Muscle of arm (tissue), 12 donors: ENCODE results near the gene ZMYND19. TPM values are rescaled to one million over a fixed set of nuclear protein-coding genes. Genes with fewer than 3 reads are reported as not detected.
"Not testable (repeated sequence)": the region's sequence is repeated elsewhere in the genome, so short reads cannot be mapped to it uniquely, and the experiment has no call there.

ENCODE experiments used
- DNase-seq: peaks from one replicate; pipeline ENCODE4 v3.0.0-alpha.2; 2013
- polyA plus RNA-seq, 12 donors: library from polyadenylated mRNA; unstranded; fragments of 120-200 nt; gene quantifications; one replicate each; pipeline ENCODE4 v1.2.1, GENCODE V29; 2013; ENCODE audit not compliant: insufficient read length in 12 of 12

Gene ZMYND19
- polyA plus RNA-seq, 12 donors: 13.0 to 23.9 (median 17.6) TPM; not detected in 1

DNA sequence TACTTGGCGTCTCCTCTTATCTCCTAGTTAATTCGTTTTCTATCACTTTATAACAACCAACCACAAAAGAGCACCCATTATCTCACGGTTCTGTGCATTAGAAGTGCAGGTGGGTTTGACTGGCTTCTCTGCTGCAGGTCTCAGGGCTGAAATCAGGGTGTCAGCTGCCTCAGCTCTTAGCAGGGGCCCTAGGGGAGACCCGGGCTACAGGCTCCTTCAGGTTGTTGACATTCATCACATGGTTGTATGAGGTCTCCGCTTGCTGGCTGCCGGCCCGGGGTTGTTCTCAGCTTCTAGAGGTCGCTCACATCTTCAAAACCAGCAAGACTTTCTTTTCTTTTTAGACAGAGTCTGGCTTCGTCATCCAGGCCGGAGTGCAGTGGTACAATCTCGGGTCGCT is 2.9 kb upstream of the ZMYND19 start:
- no peak for DNase-seq

DNA sequence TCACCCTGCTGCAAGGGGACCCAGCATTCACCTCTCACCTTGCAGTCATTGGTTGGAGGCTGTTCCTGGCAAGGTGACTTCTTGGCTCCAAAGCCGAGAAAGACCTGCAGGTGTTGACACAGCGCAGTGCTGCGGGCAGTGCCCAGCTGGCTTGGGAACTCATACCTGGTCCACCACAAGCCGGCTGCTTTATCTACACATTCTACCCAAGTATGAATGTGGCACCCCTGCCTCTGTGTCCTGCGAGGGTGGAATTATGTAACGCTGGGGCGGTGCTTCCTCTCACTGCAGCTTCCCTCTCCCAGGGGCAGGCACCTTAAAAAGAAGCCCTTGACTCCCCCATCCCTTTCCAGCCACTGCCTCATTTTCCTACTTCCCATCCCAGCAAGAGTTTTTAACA is 2.5 kb upstream of the ZMYND19 start:
- DNase-seq: no peak

DNA sequence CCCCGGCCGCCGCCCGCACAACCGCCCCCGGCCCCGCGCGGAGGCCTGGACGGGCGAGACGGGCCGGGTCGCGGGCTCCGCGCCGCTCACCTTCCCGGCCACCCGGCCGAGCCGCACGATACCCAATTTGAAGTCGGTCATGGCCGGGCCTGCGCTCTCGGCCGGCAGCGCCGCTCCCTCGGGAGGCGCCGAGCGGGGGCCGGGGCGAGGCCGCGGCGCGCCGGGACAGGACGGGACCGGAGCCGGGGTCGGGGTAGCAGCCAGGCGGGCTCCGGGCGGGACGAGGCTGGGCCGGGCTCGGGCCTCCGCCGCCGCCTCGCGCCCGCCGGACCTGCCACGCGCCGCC is 216 bp downstream of the ZMYND19 start:
- DNase-seq: no peak

DNA sequence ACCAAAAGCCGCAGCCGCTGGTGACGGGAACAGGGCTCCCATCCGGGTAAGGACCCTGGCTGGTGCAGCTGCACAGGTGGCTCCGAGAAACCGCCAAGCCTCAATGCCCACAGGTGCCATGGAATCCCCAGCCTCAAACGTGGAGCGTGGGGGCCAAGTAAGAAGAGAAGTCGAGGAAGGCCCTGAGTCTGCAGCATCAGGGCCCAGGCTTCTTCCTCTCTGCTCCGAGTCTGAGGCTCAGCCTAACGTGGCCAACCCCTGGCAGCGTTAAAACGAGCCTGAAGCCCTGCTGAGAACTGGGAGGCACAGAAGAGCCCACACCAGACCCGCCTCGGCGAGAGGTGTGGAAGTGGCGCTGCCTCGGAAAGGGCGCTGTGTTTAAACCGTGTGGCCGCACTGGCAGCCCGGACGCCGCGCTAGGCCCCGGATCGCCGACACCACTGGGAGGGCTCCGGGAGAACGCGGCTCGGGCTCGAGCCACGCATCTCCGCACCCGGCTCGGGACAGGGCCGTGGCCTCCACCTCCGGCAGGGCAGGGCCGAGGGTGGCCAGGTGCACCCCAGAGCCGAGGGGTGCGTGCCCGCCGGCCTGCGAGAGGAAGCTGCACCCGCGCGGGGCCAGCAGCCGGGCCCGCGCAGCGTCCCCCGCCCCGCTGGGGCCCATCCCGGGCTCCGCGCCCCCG is 730 bp downstream of the ZMYND19 start:
- no peak for DNase-seq

DNA sequence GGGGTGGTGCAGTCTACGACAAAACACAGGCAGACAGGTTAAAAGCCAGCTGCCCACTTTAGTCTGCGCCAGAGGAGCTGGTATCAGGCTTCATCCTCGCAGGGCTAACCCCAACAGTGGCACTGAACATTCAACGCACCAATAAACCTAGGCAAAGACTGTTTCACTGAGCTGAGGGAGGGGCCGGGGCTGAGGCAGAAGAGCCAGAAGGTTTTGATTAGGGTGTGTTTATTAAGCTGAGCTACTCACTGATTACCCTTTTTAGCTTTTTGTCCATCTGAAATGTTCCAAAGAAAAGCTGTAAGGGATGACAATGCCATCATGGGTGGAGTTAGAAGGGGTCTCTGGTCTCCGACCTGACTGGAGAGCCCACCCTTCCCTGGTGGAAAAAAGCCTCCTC is 1.4 kb downstream of the ZMYND19 start:
- DNase-seq: no peak

DNA sequence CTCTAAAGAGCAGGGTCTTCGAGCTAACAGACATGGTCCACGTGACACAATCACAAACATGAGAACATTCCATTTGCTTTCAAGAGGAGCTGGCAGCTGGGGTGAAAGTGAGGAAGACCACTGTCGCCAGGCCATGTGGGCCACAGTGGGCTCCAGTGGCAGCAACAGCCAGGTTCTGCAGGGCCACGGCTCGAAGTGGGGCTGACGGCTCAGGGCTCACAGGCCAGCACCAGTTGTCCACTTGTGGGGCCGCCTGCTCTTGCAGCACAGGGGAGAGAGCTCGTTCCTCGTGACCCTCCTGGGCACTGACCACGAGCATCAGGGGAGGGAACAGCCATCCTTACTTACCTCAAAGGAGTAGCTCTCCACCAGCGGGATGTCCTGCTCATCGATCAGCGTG is 2.0 kb downstream of the ZMYND19 start:
- no peak for DNase-seq

DNA sequence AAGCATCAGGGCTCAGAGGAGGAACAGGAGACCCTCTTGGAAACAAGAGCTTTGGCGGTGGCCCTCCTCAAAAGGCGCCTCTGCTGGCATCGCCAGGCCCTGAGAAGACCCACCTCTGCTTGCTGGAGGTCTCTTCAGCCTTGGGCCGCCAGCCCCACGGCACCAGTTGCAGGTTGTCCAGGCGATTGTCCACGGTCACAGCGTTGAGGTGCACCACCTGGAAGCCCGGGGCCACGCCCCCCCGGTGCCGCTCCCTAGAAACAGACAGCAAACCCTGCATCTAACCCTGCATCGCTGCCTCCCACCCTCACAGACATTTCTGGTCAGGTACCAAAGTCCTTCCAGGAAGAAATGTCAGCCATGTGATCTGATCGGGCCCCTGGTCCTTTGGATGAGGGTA is 3.5 kb downstream of the ZMYND19 start:
- no peak for DNase-seq

DNA sequence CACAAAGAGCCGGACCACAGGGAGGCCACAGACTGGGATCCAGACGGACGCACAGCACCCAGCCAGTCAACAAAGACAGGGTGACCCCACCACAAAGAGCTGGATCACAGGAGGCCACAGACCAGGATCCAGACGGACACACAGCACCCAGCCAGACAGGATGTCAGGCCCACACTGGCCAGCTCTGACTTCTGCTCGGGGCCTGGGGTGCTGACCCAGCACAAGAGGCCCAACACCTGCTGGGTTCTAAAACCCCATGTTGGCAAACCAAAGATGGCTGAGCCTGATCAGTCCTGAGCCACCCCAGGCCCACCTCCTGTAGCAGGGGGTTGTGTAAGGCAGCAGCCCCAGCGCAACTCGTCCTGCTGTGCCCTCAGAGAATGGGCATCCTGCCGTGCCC is 6.4 kb downstream of the ZMYND19 start:
- DNase-seq: no peak

DNA sequence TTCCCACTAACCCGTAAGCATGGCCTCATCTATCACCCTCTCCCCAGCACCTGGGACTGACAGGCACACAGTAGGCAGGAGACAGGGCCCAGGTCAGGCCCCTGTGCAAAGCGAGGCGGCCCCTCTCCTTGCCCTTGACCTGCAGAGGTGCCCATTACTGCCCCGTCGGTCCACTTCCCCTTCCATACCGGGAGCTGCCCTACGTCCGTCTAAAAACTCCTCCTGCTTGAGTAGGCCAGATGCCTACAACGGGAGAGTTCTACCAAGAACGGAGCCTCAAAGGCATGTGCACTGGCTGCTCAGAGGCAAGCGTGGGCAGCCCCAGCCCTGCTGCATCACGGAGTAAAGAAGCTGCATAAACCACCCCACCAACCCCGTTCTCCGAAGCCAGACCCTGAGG is 7.0 kb downstream of the ZMYND19 start:
- no peak for DNase-seq

DNA sequence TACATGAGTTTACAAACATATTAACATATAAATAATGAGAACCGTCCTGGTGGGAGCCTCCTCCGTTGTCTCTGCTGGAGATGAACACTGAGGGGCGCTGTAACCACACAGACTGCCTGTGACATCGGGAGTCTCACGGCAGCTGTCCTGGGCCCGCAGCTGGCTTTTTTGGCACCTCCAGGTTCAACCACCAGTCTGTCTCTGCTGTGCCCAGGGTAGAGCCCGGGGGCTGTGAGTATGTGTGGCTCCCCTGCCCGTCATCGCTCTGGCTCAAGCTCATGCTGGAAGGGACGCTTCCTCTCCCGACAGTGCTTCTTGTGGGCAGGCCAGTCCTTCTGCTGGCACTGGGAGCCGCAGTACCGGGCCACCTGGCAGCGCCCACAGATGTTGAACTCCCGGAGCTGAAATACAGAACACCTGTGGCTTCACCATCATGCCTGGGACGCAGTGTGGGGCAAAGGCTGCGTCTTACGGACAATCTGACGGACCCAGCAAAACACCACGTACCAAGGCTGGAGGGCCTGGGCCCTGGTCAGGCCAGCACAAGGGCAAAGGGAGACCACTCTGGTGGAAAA is 7.9 kb downstream of the ZMYND19 start:
- DNase-seq: no peak

DNA sequence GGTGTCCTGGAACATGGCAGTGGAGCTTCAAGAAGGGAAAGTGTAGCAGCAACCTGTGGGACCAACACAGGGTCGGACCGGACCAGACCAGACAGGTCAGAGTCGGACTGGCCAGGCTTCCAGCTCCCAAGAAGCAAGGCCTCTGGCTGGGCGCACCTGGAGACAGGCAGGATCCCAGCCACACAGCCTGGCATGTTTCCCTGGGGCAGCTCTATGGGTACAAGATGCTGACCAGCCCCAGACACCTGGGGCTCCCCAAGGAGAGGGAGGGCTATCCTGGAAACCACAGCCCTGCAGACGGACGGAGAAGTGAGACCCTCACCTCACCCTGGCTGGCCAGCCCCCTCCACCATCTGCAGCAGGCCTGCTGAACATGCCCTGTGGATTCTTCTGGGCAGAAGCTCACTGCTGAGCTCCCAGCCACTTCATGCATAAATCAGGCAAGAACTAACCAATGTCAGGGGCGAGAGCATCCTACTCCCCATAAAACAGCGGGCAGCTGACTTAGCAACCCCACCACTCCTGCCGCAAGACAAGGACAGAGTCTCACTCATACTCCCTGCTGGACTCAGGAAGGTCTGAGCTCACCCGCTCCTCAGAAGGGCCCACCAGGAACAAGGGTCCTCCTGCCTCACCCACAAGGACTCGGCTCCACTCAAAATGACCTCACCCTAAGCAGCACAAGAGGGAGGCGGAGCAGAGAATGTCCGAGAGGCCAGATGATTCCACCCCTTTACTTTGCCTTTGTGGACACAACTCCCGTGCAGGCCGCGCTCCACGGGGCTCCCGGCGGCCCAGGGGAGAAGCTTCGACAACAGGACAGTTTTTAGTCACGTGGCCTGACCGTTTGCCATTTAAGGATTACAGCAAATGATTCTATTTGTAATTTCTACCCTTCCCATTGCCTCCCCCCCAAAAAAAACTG is 8.7 kb downstream of the ZMYND19 start:
- DNase-seq: no peak

DNA sequence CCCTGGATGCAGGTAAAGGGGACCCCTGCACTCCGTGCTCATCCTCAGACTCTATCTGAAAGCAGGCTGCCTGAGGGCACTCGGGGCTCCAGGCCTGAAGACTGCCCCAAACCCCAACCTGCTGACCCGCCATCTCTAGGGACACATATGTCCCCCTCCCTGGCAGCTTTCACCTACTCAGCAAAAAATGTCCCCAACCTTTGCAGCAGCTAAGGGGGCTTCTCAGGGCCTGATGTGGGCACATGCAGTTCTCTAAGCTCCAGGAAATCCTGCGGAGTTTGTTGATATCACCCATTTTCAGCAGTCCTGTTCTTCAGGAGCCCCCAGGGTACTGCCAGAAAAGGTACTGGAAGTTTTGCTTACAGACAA is 9.4 kb downstream of the ZMYND19 start:
- DNase-seq: no peak

DNA sequence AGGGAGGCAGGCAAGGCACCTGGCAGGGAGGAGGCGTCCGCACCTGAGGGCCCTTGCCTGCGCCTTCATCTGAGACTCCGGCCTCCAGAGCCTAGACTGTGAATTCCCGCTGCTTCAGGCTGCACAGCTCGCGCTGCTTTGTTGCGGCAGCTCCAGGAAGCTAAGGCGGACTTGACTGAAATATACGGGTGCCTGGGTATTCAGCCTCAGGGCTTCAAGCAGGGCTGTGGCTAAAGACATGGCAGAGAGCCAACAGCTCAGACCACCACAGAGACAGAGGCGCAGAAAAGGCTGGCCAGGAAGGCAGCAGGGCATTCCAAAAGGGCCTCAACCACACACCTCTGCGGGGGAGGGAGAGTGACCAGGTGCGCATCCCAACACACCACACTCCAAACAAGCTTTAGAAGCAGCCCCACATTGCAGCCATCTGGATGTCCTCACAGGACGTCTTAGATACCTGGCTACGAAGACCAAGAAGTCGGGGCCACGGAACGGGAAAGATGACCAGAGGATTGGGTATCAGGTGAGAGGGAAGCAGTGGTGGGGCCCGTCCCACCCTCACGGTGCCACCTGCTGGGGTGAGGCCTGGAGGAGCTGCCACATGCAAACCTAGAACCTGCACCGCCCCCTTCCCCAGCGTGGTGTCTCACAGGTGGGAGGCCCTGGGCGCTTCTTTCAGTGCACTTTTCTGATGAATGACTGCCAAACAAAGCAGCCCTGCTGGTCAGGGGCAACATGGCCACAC is 9.9 kb downstream of the ZMYND19 start:
- no peak for DNase-seq

DNA sequence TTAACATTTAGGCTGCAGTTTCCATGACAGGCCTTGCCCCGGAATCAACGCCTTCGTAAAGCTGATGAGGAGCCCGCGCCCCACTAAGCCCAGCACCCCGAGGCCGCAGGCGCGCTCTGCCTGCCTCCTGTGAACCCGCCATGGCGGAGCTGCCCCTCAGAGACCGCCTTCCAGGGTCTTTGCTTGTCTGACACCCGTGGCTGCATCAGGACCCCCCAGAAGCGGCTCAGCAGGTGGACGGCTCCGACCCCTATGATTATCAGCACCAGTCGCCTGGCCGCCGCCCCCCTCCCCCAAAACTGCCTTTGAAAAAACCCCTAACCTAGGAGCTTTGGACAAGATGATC is 11.1 kb downstream of the ZMYND19 start:
- DNase-seq: no peak

DNA sequence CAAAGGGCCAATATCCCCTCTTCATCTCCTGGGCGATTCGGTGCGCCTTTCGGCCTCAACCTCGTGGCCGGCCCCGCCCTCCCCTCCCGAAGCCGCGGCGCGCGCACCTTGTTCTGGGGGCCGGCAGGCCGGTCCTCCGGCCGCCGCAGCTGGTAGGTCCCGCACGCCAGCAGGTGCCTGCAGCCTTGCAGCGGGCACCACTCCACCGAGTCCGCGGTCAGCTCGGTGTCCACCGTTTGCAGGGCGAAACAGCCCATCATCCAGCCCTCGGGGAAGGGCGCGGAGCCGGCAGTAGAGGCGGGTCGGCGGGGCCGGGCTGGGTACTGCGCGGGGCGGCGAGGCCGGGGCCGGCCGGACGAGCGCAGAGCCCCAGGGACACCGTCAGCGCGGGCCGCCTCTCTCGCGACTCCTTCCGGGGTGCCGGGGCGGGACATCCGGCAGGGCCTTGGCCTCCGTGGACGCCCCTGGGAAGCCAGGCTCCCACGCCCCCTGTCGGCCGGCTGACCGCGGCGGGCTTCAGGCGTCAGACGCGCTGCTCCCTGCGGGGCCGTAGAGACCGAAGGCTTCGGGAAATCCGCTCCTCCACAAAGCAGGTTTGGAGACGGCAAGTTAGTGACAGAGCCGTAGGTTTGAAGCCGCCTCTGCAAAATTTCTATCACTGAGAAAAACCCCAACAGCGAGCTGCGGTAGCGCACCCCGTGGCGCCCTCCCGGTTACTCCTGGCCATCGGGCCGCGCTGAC is 11.6 kb downstream of the ZMYND19 start, which contains the start of gene DPH7:
Gene DPH7, minus strand, starts transcription at position 408 of the 741 bp plus-strand sequence. Its CDS starts 148 bp downstream, at position 260.
- peak; percentile 95 for DNase-seq

DNA sequence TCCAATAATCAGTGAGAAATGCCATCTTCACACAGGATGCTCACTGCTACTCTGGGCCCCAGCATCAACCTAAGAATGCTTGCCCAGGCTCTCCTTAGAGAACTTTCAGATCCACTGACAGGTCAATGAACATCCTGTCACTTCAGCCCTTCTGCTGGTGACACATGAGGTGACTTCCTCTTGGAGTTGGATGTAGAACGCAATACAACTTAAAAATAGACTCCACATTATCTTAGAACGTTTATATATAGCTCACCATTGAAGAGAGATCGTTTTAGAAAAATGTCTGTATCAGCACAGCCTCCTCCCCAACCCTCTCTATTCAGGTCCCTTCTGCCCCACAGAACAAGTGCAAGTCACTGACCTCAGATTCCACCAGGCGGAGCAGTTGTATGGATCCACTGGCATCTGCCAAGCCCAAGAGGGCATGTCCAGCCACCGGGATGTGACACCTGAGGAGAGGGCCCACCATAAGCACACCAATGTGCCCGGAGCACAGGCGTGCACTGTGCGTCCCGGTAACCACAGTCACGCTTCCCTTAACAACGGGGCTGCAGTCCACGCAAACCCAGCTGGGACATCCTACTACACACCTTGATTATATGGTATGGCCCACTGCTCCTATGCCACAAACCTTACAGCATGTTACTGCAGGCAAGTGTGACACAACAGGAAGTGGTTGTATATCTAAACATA is 14.4 kb downstream of the ZMYND19 start:
- no peak for DNase-seq

DNA sequence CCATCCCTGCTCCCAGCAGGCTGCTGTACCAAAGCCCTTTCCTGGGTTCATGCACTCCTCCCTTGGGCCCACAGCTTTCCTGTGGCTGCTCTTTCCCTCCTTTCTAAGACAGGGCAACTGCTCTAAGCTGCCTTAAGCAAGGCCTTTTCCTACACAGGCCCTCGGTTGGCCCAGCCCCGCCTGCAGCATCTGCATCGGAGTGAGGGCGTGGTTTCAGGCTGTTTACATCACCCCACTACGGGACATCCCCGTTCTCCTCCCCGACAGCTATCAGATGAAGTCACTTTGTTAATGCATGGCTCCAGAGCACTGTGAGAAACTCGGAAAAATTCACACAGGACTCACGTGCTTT is 15.0 kb downstream of the ZMYND19 start:
- DNase-seq: no peak

DNA sequence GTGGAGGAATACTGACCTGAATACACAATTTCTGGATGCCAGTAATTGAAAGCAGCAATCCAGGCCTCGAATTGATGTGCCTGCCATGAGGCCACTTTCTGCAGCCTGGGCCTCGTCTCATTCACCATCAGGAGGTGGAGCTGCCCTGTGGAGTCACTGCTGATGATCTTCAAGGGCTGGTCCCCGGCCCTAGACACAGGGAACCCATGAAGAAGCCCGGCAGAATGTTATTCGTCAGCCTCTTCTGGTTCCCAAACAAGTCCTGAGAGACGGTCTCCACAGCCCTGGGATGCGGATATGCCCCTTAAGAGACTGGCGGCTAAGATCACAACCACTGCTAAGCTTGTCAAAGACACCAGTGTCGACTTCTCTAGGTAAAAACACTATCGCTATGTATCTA is 16.1 kb downstream of the ZMYND19 start:
- DNase-seq: no peak

DNA sequence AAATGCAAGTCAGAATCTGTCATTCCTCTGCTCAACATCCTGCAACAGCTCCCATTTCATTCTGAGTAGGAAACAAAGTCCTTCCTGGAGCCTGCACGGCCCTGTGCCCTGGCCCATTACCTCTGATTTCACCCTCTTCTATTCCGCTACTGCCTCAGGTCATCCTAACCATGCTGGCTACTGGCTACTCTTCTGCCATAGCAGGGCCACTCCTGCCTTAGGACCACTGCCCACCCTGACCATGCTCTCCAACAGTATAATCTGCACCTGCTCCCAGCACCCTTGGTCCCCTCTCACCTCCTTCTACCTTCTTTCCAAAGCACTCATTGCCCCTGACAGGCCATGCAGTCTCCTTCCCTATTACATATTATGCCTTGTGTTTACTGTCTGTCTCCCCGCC is 19.7 kb downstream of the ZMYND19 start:
- DNase-seq: no peak

DNA sequence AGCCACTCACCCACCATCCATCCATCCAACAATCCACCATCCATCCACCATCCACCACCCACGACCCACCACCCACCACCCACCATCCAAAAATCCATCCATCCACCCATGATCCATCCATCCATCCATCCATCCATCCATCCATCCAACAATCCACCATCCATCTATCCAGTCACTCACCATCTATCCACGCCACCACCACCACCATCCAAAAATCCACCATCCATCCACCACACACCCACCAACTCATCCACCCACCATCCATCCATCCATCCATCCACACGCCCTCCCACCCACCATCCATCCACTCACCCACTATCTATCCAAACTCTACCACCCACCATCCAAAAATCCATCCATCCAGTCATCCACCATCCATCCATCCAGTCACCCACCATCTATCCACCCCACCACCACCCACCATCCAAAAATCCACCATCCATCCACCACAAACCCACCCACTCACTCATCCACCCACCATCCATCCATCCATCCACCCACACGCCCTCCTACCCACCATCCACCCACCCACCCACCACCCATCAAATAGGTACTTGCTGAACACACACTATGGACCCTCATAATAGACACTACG is 20.6 kb downstream of the ZMYND19 start:
- no peak for DNase-seq

DNA sequence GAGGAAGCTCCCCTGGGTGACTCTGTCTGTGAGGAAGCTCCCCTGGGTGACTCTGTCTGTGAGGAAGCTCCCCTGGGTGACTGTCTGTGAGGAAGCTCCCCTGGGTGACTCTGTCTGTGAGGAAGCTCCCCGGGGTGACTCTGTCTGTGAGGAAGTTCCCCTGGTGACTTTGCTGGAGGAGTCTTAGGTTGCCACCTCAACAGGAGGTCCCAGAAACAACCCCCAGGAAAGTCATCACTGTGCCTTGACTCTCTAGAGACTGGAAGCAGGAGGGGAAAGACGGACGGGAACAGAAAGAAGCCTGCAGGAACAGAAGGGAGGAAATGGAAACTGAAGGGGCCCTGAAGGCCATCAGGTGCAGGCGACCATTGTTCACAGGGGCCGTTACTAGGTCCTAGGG is 21.9 kb downstream of the ZMYND19 start:
- not testable (repeated sequence) for DNase-seq
